ENCODE data around the gene MAZ. TPM values are rescaled to one million over a fixed set of nuclear protein-coding genes. Genes with fewer than 3 reads are reported as not detected.
"Not testable (repeated sequence)": the region's sequence is repeated elsewhere in the genome, so short reads cannot be mapped to it uniquely, and the experiment has no call there.

MAZ gene
- total RNA-seq, 1 donor from 2014 or later = 120 TPM

- TF ChIP-seq CTCF (IDR thresholded peaks at IDR 0.05) = no peak
- no peak for TF ChIP-seq EZH2phosphoT487 (IDR thresholded peaks at IDR 0.05)
- no peak for TF ChIP-seq EZH2 (IDR thresholded peaks at IDR 0.05)
- no peak overlapping the region for H3K9ac ChIP-seq
- H3F3A ChIP-seq (ENCODE audit: low read depth) = no peaks in the 10 kb centered on the region
- H2AFZ ChIP-seq (replicated peaks) = no peak overlapping the region
- peaks cover 8% of the 10 kb centered on the region for H3K27me3 Mint-ChIP-seq (ENCODE audit: insufficient read depth, low read depth)
- no peaks in the 10 kb centered on the region for H3K36me3 ChIP-seq
- H3K27ac ChIP-seq = no peak overlapping the region
- peaks cover 10% of the 10 kb centered on the region for H3K4me1 Mint-ChIP-seq
- no peak overlapping the region for H3K4me2 ChIP-seq
- H3K4me3 ChIP-seq = no peak overlapping the region
- no peaks in the 10 kb centered on the region for H3K9me3 ChIP-seq (ENCODE audit: low read depth)
- no peak overlapping the region for H3K4me3 Mint-ChIP-seq
- H3K79me2 ChIP-seq (ENCODE audit: low read depth) = no peaks in the 10 kb centered on the region
- H3K36me3 Mint-ChIP-seq = no peaks in the 10 kb centered on the region
- no peaks in the 10 kb centered on the region for H3K4me1 ChIP-seq
- H3K27ac Mint-ChIP-seq = peak overlapping the region; percentile 1
- H3K27me3 ChIP-seq = peaks cover 8% of the 10 kb centered on the region
- no peaks in the 10 kb centered on the region for H4K20me1 ChIP-seq (ENCODE audit: low read depth)
- no peak for DNase-seq (ENCODE audit: low spot score)
- no peaks in the 10 kb centered on the region for H3K9me3 Mint-ChIP-seq
Observed at GRCh38 chr16:29775742-29776408, 30.5 kb upstream of the MAZ start.

GRCh38 chr16:29777576-29778350, 28.6 kb upstream of the MAZ start, which contains the start of gene ZG16:
Gene ZG16 (plus strand): TSS chr16:29778256. CDS start chr16:29779267, 1,011 bp downstream.
- Histone ChIP-seq H3K4me1 (no peaks in the 10 kb centered on the region), H3K9me3 (ENCODE audit: low read depth) (no peaks in the 10 kb centered on the region), H3K4me3 (no peak within 1 kb of the TSS), H3K9ac (no peak within 1 kb of the TSS), H3K27me3 (peaks cover 8% of the 10 kb centered on the region), H3K4me2 (no peak within 1 kb of the TSS), H2AFZ (replicated peaks) (no peak within 1 kb of the TSS), H3K27ac (no peak within 1 kb of the TSS), H3K79me2 (ENCODE audit: low read depth) (no peaks in the 10 kb centered on the region), H3K36me3 (no peaks in the 10 kb centered on the region), H3F3A (ENCODE audit: low read depth) (no peaks in the 10 kb centered on the region), H4K20me1 (ENCODE audit: low read depth) (no peaks in the 10 kb centered on the region)
- peaks cover 14% of the 10 kb centered on the region for H3K27me3 Mint-ChIP-seq (ENCODE audit: insufficient read depth, low read depth)
- no peak within 1 kb of the TSS for H3K27ac Mint-ChIP-seq
- H3K4me3 Mint-ChIP-seq = no peak within 1 kb of the TSS
- DNase-seq (ENCODE audit: low spot score) = no peak
- TF ChIP-seq EZH2 (IDR thresholded peaks at IDR 0.05) (no peak), EZH2phosphoT487 (IDR thresholded peaks at IDR 0.05) (no peak), CTCF (IDR thresholded peaks at IDR 0.05) (no peak)
- no peaks in the 10 kb centered on the region for H3K9me3 Mint-ChIP-seq
- peaks cover 10% of the 10 kb centered on the region for H3K4me1 Mint-ChIP-seq
- H3K36me3 Mint-ChIP-seq = no peaks in the 10 kb centered on the region

- no peaks in the 10 kb centered on the region for H3K36me3 ChIP-seq
- peaks cover 12% of the 10 kb centered on the region for H3K27me3 Mint-ChIP-seq (ENCODE audit: insufficient read depth, low read depth)
- no peaks in the 10 kb centered on the region for H3K79me2 ChIP-seq (ENCODE audit: low read depth)
- no peak overlapping the region for H3K4me2 ChIP-seq
- no peaks in the 10 kb centered on the region for H3K4me1 ChIP-seq
- no peaks in the 10 kb centered on the region for H3K36me3 Mint-ChIP-seq
- no peak overlapping the region for H3K4me3 ChIP-seq
- no peak overlapping the region for H3K9ac ChIP-seq
- no peaks in the 10 kb centered on the region for H4K20me1 ChIP-seq (ENCODE audit: low read depth)
- peaks cover 14% of the 10 kb centered on the region for H3K4me1 Mint-ChIP-seq
- H3K9me3 ChIP-seq (ENCODE audit: low read depth) = no peaks in the 10 kb centered on the region
- no peak overlapping the region for H2AFZ ChIP-seq (replicated peaks)
- H3K27ac ChIP-seq = no peak overlapping the region
- TF ChIP-seq EZH2phosphoT487 (IDR thresholded peaks at IDR 0.05) (no peak), EZH2 (IDR thresholded peaks at IDR 0.05) (no peak), CTCF (IDR thresholded peaks at IDR 0.05) (no peak)
- no peak overlapping the region for H3K27ac Mint-ChIP-seq
- no peak overlapping the region for H3K4me3 Mint-ChIP-seq
- no peak for DNase-seq (ENCODE audit: low spot score)
- H3F3A ChIP-seq (ENCODE audit: low read depth) = no peaks in the 10 kb centered on the region
- H3K27me3 ChIP-seq = peaks cover 8% of the 10 kb centered on the region
- H3K9me3 Mint-ChIP-seq = no peaks in the 10 kb centered on the region
Observed at GRCh38 chr16:29779474-29779873, 26.9 kb upstream of the MAZ start.

GRCh38 chr16:29783094-29783953, 23.0 kb upstream of the MAZ start:
- H2AFZ ChIP-seq (replicated peaks); H3K36me3 Mint-ChIP-seq; H4K20me1 ChIP-seq (ENCODE audit: low read depth); H3F3A ChIP-seq (ENCODE audit: low read depth); H3K4me2 ChIP-seq; H3K27ac Mint-ChIP-seq; H3K79me2 ChIP-seq (ENCODE audit: low read depth); H3K4me3 Mint-ChIP-seq; H3K36me3 ChIP-seq; H3K9me3 ChIP-seq (ENCODE audit: low read depth); H3K27me3 ChIP-seq; H3K4me3 ChIP-seq; H3K4me1 ChIP-seq; H3K9me3 Mint-ChIP-seq; H3K27ac ChIP-seq; DNase-seq (ENCODE audit: low spot score); H3K9ac ChIP-seq: not testable (repeated sequence)
- peaks cover 12% of the 10 kb centered on the region for H3K4me1 Mint-ChIP-seq
- peaks cover 13% of the 10 kb centered on the region for H3K27me3 Mint-ChIP-seq (ENCODE audit: insufficient read depth, low read depth)
